ENCODE measurements around the gene MDM4. TPM values are rescaled to one million over a fixed set of nuclear protein-coding genes. Genes with fewer than 3 reads are reported as not detected.
A peak's percentile ranks its signal among the peaks of the same experiment; 100 is the strongest.

Gene MDM4
- total and polyA plus RNA-seq, 2 donors (not counting 1 experiment from before 2014, with no cell fraction given): 23.6 to 41.0 TPM

- Histone ChIP-seq H3K27me3 (ENCODE audit: control insufficient read depth, insufficient read depth, low read length) (no peaks in the 10 kb centered on the region), H3K4me1 (ENCODE audit: control insufficient read depth, extremely low read depth, insufficient read depth, low read length) (no peaks in the 10 kb centered on the region), H4K20me1 (ENCODE audit: control insufficient read depth, extremely low read depth, insufficient read depth, low read length) (no peaks in the 10 kb centered on the region), H3K9me3 (ENCODE audit: control insufficient read depth, insufficient read depth, low read depth, low read length) (no peaks in the 10 kb centered on the region), H2AFZ (ENCODE audit: low read length) (no peak overlapping the region), H3K27ac (ENCODE audit: insufficient read depth, low read length) (no peak overlapping the region), H3K9ac (ENCODE audit: insufficient read depth, low read length) (no peak overlapping the region), H3K4me3 (replicated peaks in 1 of 4; ENCODE audit: control extremely low read depth in 1 of 4, insufficient read depth in 1 of 4, low read depth in 3 of 4, low read length in 4 of 4) (no peak overlapping the region), H3K4me2 (ENCODE audit: extremely low read depth, insufficient read depth, low read length) (no peak overlapping the region), H3K79me2 (ENCODE audit: control insufficient read depth, insufficient read depth, low read length) (no peaks in the 10 kb centered on the region), H3K36me3 (ENCODE audit: control insufficient read depth, insufficient read depth, low read length) (peaks cover 14% of the 10 kb centered on the region)
- TF ChIP-seq EZH2 (IDR thresholded peaks at IDR 0.05; ENCODE audit: low read length, missing control alignments) (no peak), CTCF (conservative IDR thresholded peaks at IDR 0.05 in 1 of 2, IDR thresholded peaks at IDR 0.05 in 1 of 2; ENCODE audit: low read depth in 1 of 2, low read length in 2 of 2) (no peak)
- peak; percentile 28 to 29 for DNase-seq (ENCODE audit: low read depth in 2 of 2)
Measured at GRCh38 chr1:204545202-204545601, 29.0 kb downstream of the MDM4 start.

- no peaks in the 10 kb centered on the region for H3K79me2 ChIP-seq (ENCODE audit: control insufficient read depth, insufficient read depth, low read length)
- H3K4me3 ChIP-seq (replicated peaks in 1 of 4; ENCODE audit: control extremely low read depth in 1 of 4, insufficient read depth in 1 of 4, low read depth in 3 of 4, low read length in 4 of 4): no peak overlapping the region
- no peaks in the 10 kb centered on the region for H3K9me3 ChIP-seq (ENCODE audit: control insufficient read depth, insufficient read depth, low read depth, low read length)
- no peak overlapping the region for H3K9ac ChIP-seq (ENCODE audit: insufficient read depth, low read length)
- H3K36me3 ChIP-seq (ENCODE audit: control insufficient read depth, insufficient read depth, low read length): peaks cover 14% of the 10 kb centered on the region
- H4K20me1 ChIP-seq (ENCODE audit: control insufficient read depth, extremely low read depth, insufficient read depth, low read length): no peaks in the 10 kb centered on the region
- no peak overlapping the region for H3K27ac ChIP-seq (ENCODE audit: insufficient read depth, low read length)
- H3K27me3 ChIP-seq (ENCODE audit: control insufficient read depth, insufficient read depth, low read length): no peaks in the 10 kb centered on the region
- no peak overlapping the region for H2AFZ ChIP-seq (ENCODE audit: low read length)
- TF ChIP-seq CTCF (conservative IDR thresholded peaks at IDR 0.05 in 1 of 2, IDR thresholded peaks at IDR 0.05 in 1 of 2; ENCODE audit: low read depth in 1 of 2, low read length in 2 of 2): no peak
- no peak for TF ChIP-seq EZH2 (IDR thresholded peaks at IDR 0.05; ENCODE audit: low read length, missing control alignments)
- H3K4me2 ChIP-seq (ENCODE audit: extremely low read depth, insufficient read depth, low read length): no peak overlapping the region
- DNase-seq (ENCODE audit: low read depth in 2 of 2): no peak
- H3K4me1 ChIP-seq (ENCODE audit: control insufficient read depth, extremely low read depth, insufficient read depth, low read length): no peaks in the 10 kb centered on the region
Measured at GRCh38 chr1:204545881-204546280, 29.7 kb downstream of the MDM4 start.

GRCh38 chr1:204548265-204548664, 32.1 kb downstream of the MDM4 start:
- no peaks in the 10 kb centered on the region for H3K4me1 ChIP-seq (ENCODE audit: control insufficient read depth, extremely low read depth, insufficient read depth, low read length)
- no peak overlapping the region for H2AFZ ChIP-seq (ENCODE audit: low read length)
- peaks cover 6% of the 10 kb centered on the region for H3K36me3 ChIP-seq (ENCODE audit: control insufficient read depth, insufficient read depth, low read length)
- H3K27ac ChIP-seq (ENCODE audit: insufficient read depth, low read length): no peak overlapping the region
- H3K27me3 ChIP-seq (ENCODE audit: control insufficient read depth, insufficient read depth, low read length): no peaks in the 10 kb centered on the region
- no peak overlapping the region for H3K9ac ChIP-seq (ENCODE audit: insufficient read depth, low read length)
- TF ChIP-seq CTCF (conservative IDR thresholded peaks at IDR 0.05 in 1 of 2, IDR thresholded peaks at IDR 0.05 in 1 of 2; ENCODE audit: low read depth in 1 of 2, low read length in 2 of 2): no peak
- TF ChIP-seq EZH2 (IDR thresholded peaks at IDR 0.05; ENCODE audit: low read length, missing control alignments): no peak
- no peak for DNase-seq (ENCODE audit: low read depth in 2 of 2)
- no peak overlapping the region for H3K4me2 ChIP-seq (ENCODE audit: extremely low read depth, insufficient read depth, low read length)
- H3K4me3 ChIP-seq (replicated peaks in 1 of 4; ENCODE audit: control extremely low read depth in 1 of 4, insufficient read depth in 1 of 4, low read depth in 3 of 4, low read length in 4 of 4): no peak overlapping the region
- H4K20me1 ChIP-seq (ENCODE audit: control insufficient read depth, extremely low read depth, insufficient read depth, low read length): no peaks in the 10 kb centered on the region
- no peaks in the 10 kb centered on the region for H3K9me3 ChIP-seq (ENCODE audit: control insufficient read depth, insufficient read depth, low read depth, low read length)
- H3K79me2 ChIP-seq (ENCODE audit: control insufficient read depth, insufficient read depth, low read length): no peaks in the 10 kb centered on the region

Data from fibroblast of lung (primary cell).